GM23338 (cell line): Measurements from ENCODE around the gene CAPN15. TPM values are rescaled to one million over a fixed set of nuclear protein-coding genes. Genes with fewer than 3 reads are reported as not detected.

Source experiments
- ATAC-seq: fragments of 200-7000 bp; cut with Tn5 transposase; 3 replicates; pipeline ENCODE4 v1.9.1; 2020
- DNase-seq: peaks from one replicate; pipeline ENCODE4 v3.0.0-alpha.2; 2015; ENCODE audit warnings: low spot score
- H2AFZ ChIP-seq: fragments of 200-600 bp; sonication (generic); 2 replicates; pipeline ENCODE4 v1.8.0; 2016; ENCODE audit warnings: antibody characterized with exemption, mild to moderate bottlenecking, moderate library complexity
- H3F3A ChIP-seq: fragments of 200-600 bp; sonication (generic); replicated peaks from 2 replicates; pipeline ENCODE4 v1.8.0; 2017; ENCODE audit warnings: antibody characterized with exemption, mixed run types, low read depth
- H3K27ac ChIP-seq: fragments of 200-600 bp; sonication (generic); 2 replicates; pipeline ENCODE4 v1.6.1; 2016; ENCODE audit warnings: low read depth
- H3K27me3 ChIP-seq: fragments of 200-600 bp; sonication (generic); 2 replicates; pipeline ENCODE4 v1.8.0; 2016; ENCODE audit warnings: mild to moderate bottlenecking, mixed run types, moderate library complexity; ENCODE audit not compliant: insufficient read depth
- H3K36me3 ChIP-seq: fragments of 200-600 bp; sonication (generic); 2 replicates; pipeline ENCODE4 v1.8.0; 2016; ENCODE audit warnings: mild to moderate bottlenecking; ENCODE audit not compliant: insufficient read depth
- H3K4me1 ChIP-seq: fragments of 200-600 bp; sonication (generic); 2 replicates; pipeline ENCODE4 v1.8.0; 2016; ENCODE audit warnings: mild to moderate bottlenecking, moderate library complexity; ENCODE audit not compliant: insufficient read depth
- H3K4me2 ChIP-seq: fragments of 200-600 bp; sonication (generic); 2 replicates; pipeline ENCODE4 v1.7.1; 2017; ENCODE audit warnings: mixed run types
- H3K4me3 ChIP-seq: fragments of 200-600 bp; sonication (generic); 2 replicates; pipeline ENCODE4 v1.6.1; 2016; ENCODE audit warnings: mixed run types
- H3K79me2 ChIP-seq: fragments of 200-600 bp; sonication (generic); replicated peaks from 2 replicates; pipeline ENCODE4 v1.8.0; 2017; ENCODE audit warnings: mild to moderate bottlenecking; ENCODE audit not compliant: insufficient read depth
- H3K9me2 ChIP-seq: fragments of 200-600 bp; sonication (generic); 2 replicates; pipeline ENCODE4 v1.8.0; 2017; ENCODE audit not compliant: insufficient read depth
- H4K20me1 ChIP-seq: fragments of 200-600 bp; sonication (generic); replicated peaks from 2 replicates; pipeline ENCODE4 v1.8.0; 2017; ENCODE audit warnings: mild to moderate bottlenecking; ENCODE audit not compliant: insufficient read depth
- H3K27ac Mint-ChIP-seq: 2 replicates; pipeline ENCODE4 v1.8.0; 2020; ENCODE audit warnings: inconsistent platforms, mild to moderate bottlenecking, moderate library complexity, mixed read lengths
- H3K27me3 Mint-ChIP-seq: 3 replicates; pipeline ENCODE4 v1.8.0; 2022; ENCODE audit warnings: low read depth, mild to moderate bottlenecking, moderate library complexity, mixed read lengths, inconsistent platforms; ENCODE audit not compliant: insufficient read depth, poor library complexity
- H3K36me3 Mint-ChIP-seq: 3 replicates; pipeline ENCODE4 v1.8.0; 2021; ENCODE audit warnings: low read depth, mild to moderate bottlenecking, inconsistent platforms, moderate library complexity, mixed read lengths
- H3K4me1 Mint-ChIP-seq: 3 replicates; pipeline ENCODE4 v1.8.0; 2020; ENCODE audit warnings: mild to moderate bottlenecking, inconsistent platforms, mixed read lengths
- H3K4me3 Mint-ChIP-seq: 3 replicates; pipeline ENCODE4 v1.8.0; 2021; ENCODE audit warnings: moderate library complexity, mild to moderate bottlenecking, inconsistent platforms, mixed read lengths
- H3K9me3 Mint-ChIP-seq: 3 replicates; pipeline ENCODE4 v1.8.0; 2020; ENCODE audit warnings: moderate library complexity, mild to moderate bottlenecking, inconsistent platforms, mixed read lengths
- CREB1 ChIP-seq: fragments of 250-450 bp; sonication (Bioruptor Pico); IDR thresholded peaks from 2 replicates; pipeline ENCODE4 v1.5.0; 2020; ENCODE audit warnings: low read depth, mild to moderate bottlenecking, moderate library complexity
- CTCF ChIP-seq, 2 experiments: fragments of 200-600 bp in 1 of 2; sonication (generic) in 1 of 2; conservative IDR thresholded peaks; 2 replicates each; pipeline versions ENCODE4 v1.5.1 to v1.6.1; 2016 to 2017; ENCODE audit warnings: antibody characterized with exemption in 2 of 2, low read depth in 2 of 2, mild to moderate bottlenecking in 2 of 2, moderate library complexity in 1 of 2
- ETS1 ChIP-seq: IDR thresholded peaks from 2 replicates; pipeline ENCODE4 v1.6.1; 2016; ENCODE audit warnings: antibody characterized with exemption
- EZH2 ChIP-seq: fragments of 200-600 bp; sonication (generic); IDR thresholded peaks from one replicate; pipeline ENCODE4 v1.8.0; 2017; ENCODE audit warnings: antibody characterized with exemption, mild to moderate bottlenecking, low read depth; ENCODE audit not compliant: unreplicated experiment
- EZH2phosphoT487 ChIP-seq: fragments of 200-600 bp; sonication (generic); IDR thresholded peaks from one replicate; pipeline ENCODE4 v1.8.1; 2018; ENCODE audit warnings: antibody characterized with exemption; ENCODE audit not compliant: unreplicated experiment
- JUNB ChIP-seq: IDR thresholded peaks from one replicate; pipeline ENCODE4 v1.6.1; 2016; ENCODE audit warnings: antibody characterized with exemption; ENCODE audit not compliant: unreplicated experiment
- NANOG ChIP-seq: IDR thresholded peaks from 2 replicates; pipeline ENCODE4 v1.6.1; 2016; ENCODE audit warnings: antibody characterized with exemption, borderline replicate concordance
- POLR2AphosphoS5 ChIP-seq: IDR thresholded peaks from 2 replicates; pipeline ENCODE4 v1.6.1; 2016; ENCODE audit warnings: antibody characterized with exemption, low read depth
- REST ChIP-seq: IDR thresholded peaks from one replicate; pipeline ENCODE4 v1.6.1; 2018; ENCODE audit warnings: antibody characterized with exemption; ENCODE audit not compliant: unreplicated experiment
- STAT1 ChIP-seq: IDR thresholded peaks from one replicate; pipeline ENCODE4 v1.6.1; 2016; ENCODE audit warnings: antibody characterized with exemption; ENCODE audit not compliant: unreplicated experiment
- ZNF114 ChIP-seq: fragments of 250-450 bp; sonication (Bioruptor Pico); IDR thresholded peaks from 2 replicates; pipeline ENCODE4 v1.5.0; 2020; ENCODE audit warnings: mild to moderate bottlenecking, moderate library complexity
- ZNF331 ChIP-seq: fragments of 250-450 bp; sonication (Bioruptor Pico); IDR thresholded peaks from 2 replicates; pipeline ENCODE4 v1.5.0; 2020; ENCODE audit warnings: low read depth, mild to moderate bottlenecking, moderate library complexity
- ZNF462 ChIP-seq: fragments of 250-450 bp; sonication (Bioruptor Pico); IDR thresholded peaks from 2 replicates; pipeline ENCODE4 v1.5.0; 2020; ENCODE audit warnings: mild to moderate bottlenecking, moderate library complexity
- polyA plus RNA-seq: library from polyadenylated mRNA; unstranded; fragments of >200 nt; fragmentation: Nextera tagmentation; extraction: Ambion mirVana; gene quantifications from 2 replicates; pipeline ENCODE4 v1.2.1, GENCODE V29; 2016
- total RNA-seq: library from RNA; depleted of rRNA; stranded (reverse); fragments of >200 nt; shearing (Covaris generic); gene quantifications from 2 replicates; pipeline ENCODE4 v1.2.3, GENCODE V29; 2014

The CAPN15 gene
- total and polyA plus RNA-seq, 2 experiments from 2014 or later = 27.3 to 164 TPM

GRCh38 chr16:503150-504071 is 24.1 kb upstream of the CAPN15 start:
- no peaks in the 10 kb centered on the region; the same call in 2 of the 3 replicates for H3K36me3 Mint-ChIP-seq
- Histone ChIP-seq H3K27me3 (no peaks in the 10 kb centered on the region), H2AFZ (no peak overlapping the region), H3F3A (0 out of 2 replicates have a peak, but pooled peaks cover 3% of the 10 kb centered on the region), H4K20me1 (no peaks in the 10 kb centered on the region), H3K9me2 (no peaks in the 10 kb centered on the region), H3K79me2 (no peaks in the 10 kb centered on the region), H3K27ac (no peak overlapping the region), H3K4me1 (no peaks in the 10 kb centered on the region), H3K36me3 (no peaks in the 10 kb centered on the region), H3K4me2 (no peak overlapping the region), H3K4me3 (no peak overlapping the region)
- peaks cover 4% of the 10 kb centered on the region for H3K4me1 Mint-ChIP-seq
- TF ChIP-seq EZH2phosphoT487 = no peak
- no peak for TF ChIP-seq CTCF (conservative IDR thresholded peaks at IDR 0.05; ENCODE audit: low read depth in 2 of 2)
- TF ChIP-seq ZNF114 (CRISPR knock-in tag) = no peak
- TF ChIP-seq CREB1 = no peak
- TF ChIP-seq NANOG = no peak
- no peak for TF ChIP-seq ETS1
- no peak for TF ChIP-seq STAT1
- no peak for TF ChIP-seq ZNF331
- TF ChIP-seq EZH2 = no peak
- no peak for TF ChIP-seq POLR2AphosphoS5
- no peak for TF ChIP-seq JUNB
- no peak for TF ChIP-seq REST
- no peak for TF ChIP-seq ZNF462 (CRISPR knock-in tag)
- ATAC-seq (no peak), DNase-seq (no peak)
- no peaks in the 10 kb centered on the region for H3K9me3 Mint-ChIP-seq
- H3K27ac Mint-ChIP-seq = no peak overlapping the region
- no peak overlapping the region for H3K4me3 Mint-ChIP-seq
- peaks cover 14% of the 10 kb centered on the region for H3K27me3 Mint-ChIP-seq
